HUDEP-2 (cell line): Measurements from ENCODE around the gene UBE3A.
A peak's percentile ranks its signal among the peaks of the same experiment; 100 is the strongest.

Experiments used
- DNase-seq, 76 experiments: peaks; one replicate each; lab custom pipeline; 2025; ENCODE audit not compliant: unreplicated experiment in 76 of 76; lab: John Stamatoyannopoulos, UW

Gene UBE3A

DNA sequence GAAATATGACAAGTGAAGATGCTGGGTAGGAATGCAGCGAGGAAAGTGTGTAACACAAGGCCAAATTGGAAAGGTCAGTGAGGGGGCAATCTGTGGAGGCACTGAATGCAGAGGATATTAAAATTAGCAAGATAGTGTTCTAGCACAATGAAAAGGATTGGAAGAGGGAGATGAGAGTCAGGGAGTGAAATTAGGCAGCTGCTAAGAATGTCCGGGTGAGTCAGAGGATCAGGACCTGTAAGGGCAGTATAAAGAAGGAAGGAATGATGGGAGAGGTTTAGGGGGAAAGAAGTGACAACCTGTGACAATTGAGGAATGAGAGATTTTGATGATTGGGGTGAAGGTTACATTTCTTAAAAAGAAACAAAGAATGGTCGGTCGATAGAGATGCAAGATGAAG is 103.5 kb downstream of the UBE3A start:
- DNase-seq, result no peak

- DNase-seq, result no peak
These were observed 105.8 kb downstream of the UBE3A start for GRCh38 chr15:25333049-25333448.

DNA sequence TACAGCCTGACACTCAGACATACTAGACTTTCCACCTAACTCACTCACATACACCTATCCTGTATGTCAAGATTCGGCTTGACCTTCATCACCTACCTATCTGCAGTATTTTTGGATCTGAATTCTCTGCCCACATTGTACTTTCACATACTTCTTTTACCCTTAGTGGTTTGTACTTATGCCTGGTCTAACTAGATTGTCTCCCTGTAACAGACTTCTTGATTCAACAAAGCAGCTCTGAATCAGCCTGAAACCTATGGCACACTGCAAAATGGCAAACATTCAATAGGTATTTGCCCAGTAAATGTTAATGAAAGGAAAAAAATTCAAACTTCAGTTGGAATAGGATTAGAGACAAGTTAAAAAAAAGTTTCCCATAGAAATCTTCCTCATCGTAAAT is 106.5 kb downstream of the UBE3A start:
- no peak for DNase-seq

DNA sequence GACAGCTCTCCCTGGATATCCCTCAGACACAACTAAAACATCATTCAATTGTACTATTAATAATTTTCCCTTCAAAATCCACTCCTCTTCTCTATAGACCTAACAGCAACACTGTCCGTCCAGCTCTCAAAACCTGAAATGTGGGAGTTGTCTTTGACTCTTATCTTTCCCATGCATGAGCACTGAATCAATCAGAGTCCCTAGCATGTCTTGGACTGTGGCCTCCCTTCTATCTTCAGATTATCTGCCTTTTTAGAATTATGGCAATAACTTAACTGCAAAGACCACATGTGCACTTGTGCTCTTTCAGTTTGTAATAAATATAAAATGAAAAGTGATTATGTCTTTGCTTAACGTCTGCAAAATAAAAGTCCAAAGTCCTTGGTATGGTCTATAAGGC is 107.0 kb downstream of the UBE3A start:
- DNase-seq, result peak in 13 of 76 experiments; percentile 2 to 38 (median 22)

DNA sequence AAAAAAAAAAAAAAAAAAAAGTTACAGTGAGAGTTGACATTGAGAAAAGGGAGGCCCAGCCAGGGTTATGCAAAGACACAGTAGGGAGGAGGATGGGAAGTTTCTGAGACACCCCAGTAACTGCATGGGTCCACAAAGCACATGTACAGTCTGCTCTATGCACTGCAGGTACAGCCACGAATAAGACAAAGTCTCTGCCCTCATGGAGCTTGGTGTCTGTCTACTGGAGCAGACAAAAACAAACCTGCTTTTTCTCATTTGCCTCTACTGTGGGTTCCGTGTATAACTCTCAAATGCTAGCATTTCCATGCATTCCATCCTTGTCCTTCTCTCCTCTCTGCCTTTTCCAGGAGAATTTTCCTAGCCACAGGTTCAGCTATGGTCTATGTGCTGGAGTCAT is 107.4 kb downstream of the UBE3A start:
- DNase-seq, result no peak

GRCh38 chr15:25329696-25330095 is 109.1 kb downstream of the UBE3A start:
- DNase-seq, result no peak

- no peak for DNase-seq
These were observed 111.1 kb downstream of the UBE3A start for GRCh38 chr15:25327686-25328085.

GRCh38 chr15:25325187-25325586 is 113.6 kb downstream of the UBE3A start:
- no peak for DNase-seq

DNA sequence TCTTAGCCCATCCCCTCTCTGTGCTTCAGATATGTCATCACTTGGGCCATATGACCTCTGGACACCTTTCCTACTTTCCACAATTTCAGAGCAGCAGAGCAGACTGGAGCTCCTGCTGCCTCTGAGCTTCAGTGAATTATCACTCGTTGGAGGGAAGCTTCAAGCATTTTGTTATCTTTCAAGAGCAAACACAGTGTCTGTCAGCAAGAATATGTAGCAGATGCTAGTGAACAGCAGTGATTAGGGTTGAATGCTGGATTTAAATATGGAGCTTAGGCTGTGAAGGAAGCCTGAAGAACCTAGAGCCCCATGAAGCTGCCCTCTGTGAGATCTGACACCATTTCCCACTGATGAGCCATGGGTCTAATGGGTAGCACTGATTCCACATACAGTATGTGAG is 115.4 kb downstream of the UBE3A start:
- DNase-seq, result no peak

DNA sequence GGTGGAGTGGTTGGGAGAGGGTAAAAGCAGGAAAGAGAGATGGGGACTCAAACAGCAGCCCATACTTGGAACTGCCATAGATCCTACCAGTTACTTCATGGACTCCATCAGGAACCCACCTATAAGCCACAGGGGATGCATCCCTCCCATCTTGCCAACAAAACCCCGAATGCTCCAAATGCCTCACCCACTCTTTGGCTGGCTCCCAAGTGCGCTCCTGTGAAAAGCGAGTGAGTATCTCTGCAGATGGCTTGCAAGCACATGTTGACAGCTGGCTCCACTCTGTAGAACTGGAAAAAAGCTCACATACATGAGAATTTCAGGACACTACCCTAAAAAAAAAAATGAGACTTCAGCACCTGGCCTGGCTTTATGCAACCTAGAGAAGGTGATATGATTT is 151.0 kb downstream of the UBE3A start:
- no peak for DNase-seq
